H9 (cell line): ENCODE data around the gene CCNQ. TPM values are rescaled to one million over a fixed set of nuclear protein-coding genes. Genes with fewer than 3 reads are reported as not detected.

Experiments used
- DNase-seq: peaks from one replicate; pipeline ENCODE4 v3.0.0-alpha.2; 2017
- H2AFZ ChIP-seq: one replicate; pipeline ENCODE4 v1.6.1; 2013; ENCODE audit warnings: mild to moderate bottlenecking, low read length, control low read depth, moderate library complexity
- H2AK5ac ChIP-seq: 2 replicates; pipeline ENCODE4 v1.6.1; 2013; ENCODE audit warnings: low read length, control low read depth, mixed read lengths; ENCODE audit not compliant: insufficient read length
- H2BK120ac ChIP-seq: one replicate; pipeline ENCODE4 v1.6.1; 2013; ENCODE audit warnings: low read depth, mild to moderate bottlenecking, low read length, control low read depth, inconsistent platforms; ENCODE audit not compliant: poor library complexity, severe bottlenecking
- H2BK12ac ChIP-seq: 2 replicates; pipeline ENCODE4 v1.6.1; 2013; ENCODE audit warnings: low read length, control low read depth, mixed read lengths, low read depth; ENCODE audit not compliant: insufficient read length
- H2BK15ac ChIP-seq: 2 replicates; pipeline ENCODE4 v1.6.1; 2013; ENCODE audit warnings: low read depth, low read length, control low read depth
- H2BK20ac ChIP-seq: one replicate; pipeline ENCODE4 v1.6.1; 2013; ENCODE audit warnings: low read depth, mild to moderate bottlenecking, low read length, control low read depth, inconsistent platforms; ENCODE audit not compliant: poor library complexity, severe bottlenecking
- H2BK5ac ChIP-seq: 2 replicates; pipeline ENCODE4 v1.6.1; 2013; ENCODE audit warnings: low read length, control low read depth, mixed read lengths; ENCODE audit not compliant: insufficient read length
- H3K14ac ChIP-seq: 2 replicates; pipeline ENCODE4 v1.6.1; 2013; ENCODE audit warnings: low read length, control low read depth; ENCODE audit not compliant: insufficient read depth
- H3K18ac ChIP-seq: 2 replicates; pipeline ENCODE4 v1.6.1; 2013; ENCODE audit warnings: low read depth, mild to moderate bottlenecking, mixed read lengths, low read length, control low read depth; ENCODE audit not compliant: insufficient read length
- H3K23ac ChIP-seq: 2 replicates; pipeline ENCODE4 v1.6.1; 2013; ENCODE audit warnings: low read length, control low read depth, mixed read lengths, low read depth; ENCODE audit not compliant: insufficient read length
- H3K23me2 ChIP-seq: 2 replicates; pipeline ENCODE4 v1.6.1; 2013; ENCODE audit warnings: low read depth, mild to moderate bottlenecking, mixed read lengths, low read length, control low read depth; ENCODE audit not compliant: insufficient read length, poor library complexity, severe bottlenecking
- H3K27ac ChIP-seq: 2 replicates; pipeline ENCODE4 v1.5.1; 2013; ENCODE audit warnings: low read length, control low read depth, mixed read lengths, low read depth; ENCODE audit not compliant: insufficient read length
- H3K27me3 ChIP-seq: 2 replicates; pipeline ENCODE4 v1.6.1; 2013; ENCODE audit warnings: low read length, control low read depth, inconsistent platforms; ENCODE audit not compliant: insufficient read depth
- H3K4ac ChIP-seq: 2 replicates; pipeline ENCODE4 v1.6.1; 2013; ENCODE audit warnings: low read depth, mild to moderate bottlenecking, control low read depth, inconsistent platforms, low read length, moderate library complexity
- H3K4me1 ChIP-seq: 2 replicates; pipeline ENCODE4 v1.6.1; 2013; ENCODE audit warnings: low read length, control low read depth, inconsistent platforms; ENCODE audit not compliant: insufficient read depth
- H3K4me2 ChIP-seq: 2 replicates; pipeline ENCODE4 v1.6.1; 2013; ENCODE audit warnings: low read length, control low read depth, mixed read lengths; ENCODE audit not compliant: insufficient read length, insufficient read depth
- H3K56ac ChIP-seq: 2 replicates; pipeline ENCODE4 v1.6.1; 2013; ENCODE audit warnings: low read depth, mild to moderate bottlenecking, mixed read lengths, low read length, control low read depth; ENCODE audit not compliant: insufficient read length
- H3K79me1 ChIP-seq: 2 replicates; pipeline ENCODE4 v1.6.1; 2013; ENCODE audit warnings: low read depth, mild to moderate bottlenecking, moderate library complexity, low read length, control low read depth, inconsistent platforms; ENCODE audit not compliant: insufficient read depth, poor library complexity, severe bottlenecking
- H3K79me2 ChIP-seq: 2 replicates; pipeline ENCODE4 v1.6.1; 2013; ENCODE audit warnings: low read length, control low read depth, inconsistent platforms; ENCODE audit not compliant: insufficient read depth
- H3K9ac ChIP-seq: 2 replicates; pipeline ENCODE4 v1.6.1; 2013; ENCODE audit warnings: low read length, control low read depth, mixed read lengths; ENCODE audit not compliant: insufficient read length; ENCODE audit errors: extremely low read depth
- H3K9me3 ChIP-seq: one replicate; pipeline ENCODE4 v1.6.1; 2013; ENCODE audit warnings: low read depth, low read length, inconsistent platforms; ENCODE audit not compliant: control insufficient read depth
- H3T11ph ChIP-seq: one replicate; pipeline ENCODE4 v1.6.1; 2013; ENCODE audit warnings: mild to moderate bottlenecking, low read length, control low read depth, inconsistent platforms
- H4K20me1 ChIP-seq: one replicate; pipeline ENCODE4 v1.6.1; 2013; ENCODE audit not compliant: control insufficient read depth, insufficient read length, insufficient read depth
- H4K5ac ChIP-seq: 2 replicates; pipeline ENCODE4 v1.6.1; 2013; ENCODE audit warnings: low read depth, mild to moderate bottlenecking, mixed read lengths, low read length, control low read depth; ENCODE audit not compliant: insufficient read length
- H4K8ac ChIP-seq: replicated peaks from 2 replicates; pipeline ENCODE4 v1.6.1; 2013; ENCODE audit warnings: low read length, control low read depth, mixed read lengths, low read depth; ENCODE audit not compliant: insufficient read length
- H4K91ac ChIP-seq: 2 replicates; pipeline ENCODE4 v1.6.1; 2013; ENCODE audit warnings: low read depth, mild to moderate bottlenecking, moderate library complexity, mixed read lengths, low read length, control low read depth; ENCODE audit not compliant: insufficient read length
- H3K27ac Mint-ChIP-seq, 3 experiments: 2 replicates in 2 of 3; 3 replicates in 1 of 3; pipeline ENCODE4 v1.8.0; 2020 to 2021; ENCODE audit warnings: mixed read lengths in 3 of 3, mild to moderate bottlenecking in 1 of 3, moderate library complexity in 1 of 3
- H3K27me3 Mint-ChIP-seq: 2 replicates; pipeline ENCODE4 v1.8.0; 2021; ENCODE audit warnings: low read depth, mild to moderate bottlenecking, moderate library complexity, mixed read lengths
- H3K36me3 Mint-ChIP-seq, 3 experiments: 2 replicates in 2 of 3; 3 replicates in 1 of 3; pipeline ENCODE4 v1.8.0; 2020 to 2021; ENCODE audit warnings: low read depth in 3 of 3, mixed read lengths in 3 of 3; ENCODE audit not compliant: insufficient read depth in 1 of 3
- H3K4me1 Mint-ChIP-seq, 2 experiments: 2 replicates each; pipeline ENCODE4 v1.8.0; 2020; ENCODE audit warnings: mixed read lengths in 2 of 2
- H3K4me3 Mint-ChIP-seq, 2 experiments: 2 replicates in 1 of 2; 3 replicates in 1 of 2; pipeline ENCODE4 v1.8.0; 2020 to 2021; ENCODE audit warnings: mild to moderate bottlenecking in 2 of 2, mixed read lengths in 2 of 2, moderate library complexity in 1 of 2
- H3K9me3 Mint-ChIP-seq, 2 experiments: 2 replicates in 1 of 2; 3 replicates in 1 of 2; pipeline ENCODE4 v1.8.0; 2020; ENCODE audit warnings: mild to moderate bottlenecking in 2 of 2, mixed read lengths in 2 of 2, moderate library complexity in 1 of 2
- WGBS: extraction: QIAGEN DNeasy Blood & Tissue Kit; methylation state at CpG from one replicate; pipeline ENCODE4 v1.1.7; 2013; ENCODE audit warnings: missing lambda C conversion rate, low lambda C conversion rate, mixed read lengths; ENCODE audit not compliant: insufficient read length; ENCODE audit errors: extremely low coverage; 5-methylcytosine and 5-hydroxymethylcytosine counted together
- total RNA-seq: library from RNA; stranded (reverse); gene quantifications from 2 replicates; pipeline ENCODE4 v1.2.1, GENCODE V29; 2021
- TF ChIP-seq, protein P1 (sequence below): fragments of 200-600 bp; sonication (generic); conservative IDR thresholded peaks from 3 replicates; pipeline ENCODE4 v1.8.0; 2021; ENCODE audit warnings: antibody characterized with exemption, mild to moderate bottlenecking

Gene CCNQ
- total RNA-seq, 1 experiment from 2014 or later: 18.4 TPM

GRCh38 chrX:153645151-153645550 is 46.2 kb upstream of the CCNQ start:
- Histone ChIP-seq H3K4me2 (no peak overlapping the region), H3K27me3 (peaks cover 58% of the 10 kb centered on the region), H2AK5ac (no peak overlapping the region), H3K56ac (no peak overlapping the region), H2BK20ac (no peak overlapping the region), H4K8ac (no peak overlapping the region), H2AFZ (no peak overlapping the region), H3K27ac (no peak overlapping the region), H2BK120ac (no peak overlapping the region), H3K9ac (no peak overlapping the region), H3K9me3 (peaks cover 36% of the 10 kb centered on the region), H4K5ac (no peak overlapping the region), H3K23ac (no peak overlapping the region), H3K4ac (no peak overlapping the region), H3K4me1 (no peaks in the 10 kb centered on the region; the same call in 1 of the 2 replicates), H3K18ac (no peak overlapping the region), H3K79me2 (no peaks in the 10 kb centered on the region), H2BK5ac (no peak overlapping the region), H3K23me2 (peaks cover 14% of the 10 kb centered on the region), H2BK12ac (no peak overlapping the region), H3K79me1 (no peaks in the 10 kb centered on the region), H4K91ac (no peak overlapping the region), H4K20me1 (no peaks in the 10 kb centered on the region), H2BK15ac (no peak overlapping the region), H3T11ph (no peak overlapping the region), H3K14ac (no peak overlapping the region)
- TF ChIP-seq, protein P1, sequence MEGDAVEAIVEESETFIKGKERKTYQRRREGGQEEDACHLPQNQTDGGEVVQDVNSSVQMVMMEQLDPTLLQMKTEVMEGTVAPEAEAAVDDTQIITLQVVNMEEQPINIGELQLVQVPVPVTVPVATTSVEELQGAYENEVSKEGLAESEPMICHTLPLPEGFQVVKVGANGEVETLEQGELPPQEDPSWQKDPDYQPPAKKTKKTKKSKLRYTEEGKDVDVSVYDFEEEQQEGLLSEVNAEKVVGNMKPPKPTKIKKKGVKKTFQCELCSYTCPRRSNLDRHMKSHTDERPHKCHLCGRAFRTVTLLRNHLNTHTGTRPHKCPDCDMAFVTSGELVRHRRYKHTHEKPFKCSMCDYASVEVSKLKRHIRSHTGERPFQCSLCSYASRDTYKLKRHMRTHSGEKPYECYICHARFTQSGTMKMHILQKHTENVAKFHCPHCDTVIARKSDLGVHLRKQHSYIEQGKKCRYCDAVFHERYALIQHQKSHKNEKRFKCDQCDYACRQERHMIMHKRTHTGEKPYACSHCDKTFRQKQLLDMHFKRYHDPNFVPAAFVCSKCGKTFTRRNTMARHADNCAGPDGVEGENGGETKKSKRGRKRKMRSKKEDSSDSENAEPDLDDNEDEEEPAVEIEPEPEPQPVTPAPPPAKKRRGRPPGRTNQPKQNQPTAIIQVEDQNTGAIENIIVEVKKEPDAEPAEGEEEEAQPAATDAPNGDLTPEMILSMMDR: no peak
- Mint-ChIP-seq H3K4me3 (no peak overlapping the region; a peak in 1 of 5 replicates), H3K36me3 (peaks cover 0 to 7% (median 2%) of the 10 kb centered on the region in 3 experiments; a peak in 3 of 7 replicates), H3K27ac (no peak overlapping the region), H3K9me3 (peaks cover 45 to 62% of the 10 kb centered on the region in 2 experiments), H3K4me1 (peaks cover 10 to 15% of the 10 kb centered on the region in 2 experiments), H3K27me3 (peaks cover 79% of the 10 kb centered on the region)
- WGBS: no CpG with 5 or more reads among the region's 6 CpGs
- DNase-seq: no peak
